ENCODE measurements around the gene PRKN.

- no peak for TF ChIP-seq CTCF (conservative IDR thresholded peaks at IDR 0.05)
- TF ChIP-seq EZH2 (IDR thresholded peaks at IDR 0.05; ENCODE audit: low read depth) = no peak
Observed at GRCh38 chr6:162603231-162604015, 124.1 kb downstream of the PRKN start.
